ENCODE data around the gene HK2. TPM values are rescaled to one million over a fixed set of nuclear protein-coding genes. Genes with fewer than 3 reads are reported as not detected.
A peak's percentile ranks its signal among the peaks of the same experiment; 100 is the strongest.

HK2 gene
- total RNA-seq, 1 donor from 2014 or later: 19.0 TPM

GRCh38 chr2:74841641-74842040 is 7.7 kb downstream of the HK2 start:
- Histone ChIP-seq H3K9me3 (replicated peaks) (no peaks in the 10 kb centered on the region), H3K4me1 (peaks cover 51% of the 10 kb centered on the region), H3K27me3 (ENCODE audit: low read depth) (peaks cover 18% of the 10 kb centered on the region), H3K27ac (replicated peaks) (peak overlapping the region; percentile 79), H3K4me3 (no peak overlapping the region), H3K36me3 (no peaks in the 10 kb centered on the region)
- intact Hi-C loops (cut with micrococcal nuclease): no loop called here
- TF ChIP-seq, protein P1, sequence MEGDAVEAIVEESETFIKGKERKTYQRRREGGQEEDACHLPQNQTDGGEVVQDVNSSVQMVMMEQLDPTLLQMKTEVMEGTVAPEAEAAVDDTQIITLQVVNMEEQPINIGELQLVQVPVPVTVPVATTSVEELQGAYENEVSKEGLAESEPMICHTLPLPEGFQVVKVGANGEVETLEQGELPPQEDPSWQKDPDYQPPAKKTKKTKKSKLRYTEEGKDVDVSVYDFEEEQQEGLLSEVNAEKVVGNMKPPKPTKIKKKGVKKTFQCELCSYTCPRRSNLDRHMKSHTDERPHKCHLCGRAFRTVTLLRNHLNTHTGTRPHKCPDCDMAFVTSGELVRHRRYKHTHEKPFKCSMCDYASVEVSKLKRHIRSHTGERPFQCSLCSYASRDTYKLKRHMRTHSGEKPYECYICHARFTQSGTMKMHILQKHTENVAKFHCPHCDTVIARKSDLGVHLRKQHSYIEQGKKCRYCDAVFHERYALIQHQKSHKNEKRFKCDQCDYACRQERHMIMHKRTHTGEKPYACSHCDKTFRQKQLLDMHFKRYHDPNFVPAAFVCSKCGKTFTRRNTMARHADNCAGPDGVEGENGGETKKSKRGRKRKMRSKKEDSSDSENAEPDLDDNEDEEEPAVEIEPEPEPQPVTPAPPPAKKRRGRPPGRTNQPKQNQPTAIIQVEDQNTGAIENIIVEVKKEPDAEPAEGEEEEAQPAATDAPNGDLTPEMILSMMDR (IDR thresholded peaks at IDR 0.05; ENCODE audit: borderline replicate concordance): no peak
- peak; percentile 64 for DNase-seq

DNA sequence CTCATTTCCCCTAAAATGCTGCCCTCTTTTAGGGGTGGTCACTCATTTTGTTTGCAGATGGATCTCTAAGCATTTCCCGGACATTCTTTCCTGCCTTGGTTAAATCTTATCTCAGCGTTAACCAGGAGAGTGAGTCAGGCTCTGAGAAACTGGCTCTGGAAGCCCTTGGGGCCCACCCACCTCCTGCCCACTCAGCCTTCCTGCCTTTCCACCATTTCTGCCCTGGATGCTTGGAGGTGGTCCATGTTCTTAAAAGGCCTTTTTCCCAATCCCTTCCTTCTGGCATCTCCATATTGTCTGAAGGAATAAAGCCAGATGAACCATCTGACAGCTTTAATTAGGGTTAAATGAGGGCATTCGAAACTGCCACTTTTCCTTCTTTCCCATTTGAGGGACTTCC is 9.5 kb downstream of the HK2 start:
- Histone ChIP-seq H3K27me3 (ENCODE audit: low read depth) (peaks cover 3% of the 10 kb centered on the region), H3K27ac (replicated peaks) (peak overlapping the region; percentile 79), H3K4me1 (peaks cover 64% of the 10 kb centered on the region), H3K36me3 (no peaks in the 10 kb centered on the region), H3K4me3 (no peak overlapping the region), H3K9me3 (replicated peaks) (no peaks in the 10 kb centered on the region)
- intact Hi-C loops (cut with micrococcal nuclease): no loop called here
- TF ChIP-seq, protein P1 (IDR thresholded peaks at IDR 0.05; ENCODE audit: borderline replicate concordance): no peak
- no peak for DNase-seq

DNA sequence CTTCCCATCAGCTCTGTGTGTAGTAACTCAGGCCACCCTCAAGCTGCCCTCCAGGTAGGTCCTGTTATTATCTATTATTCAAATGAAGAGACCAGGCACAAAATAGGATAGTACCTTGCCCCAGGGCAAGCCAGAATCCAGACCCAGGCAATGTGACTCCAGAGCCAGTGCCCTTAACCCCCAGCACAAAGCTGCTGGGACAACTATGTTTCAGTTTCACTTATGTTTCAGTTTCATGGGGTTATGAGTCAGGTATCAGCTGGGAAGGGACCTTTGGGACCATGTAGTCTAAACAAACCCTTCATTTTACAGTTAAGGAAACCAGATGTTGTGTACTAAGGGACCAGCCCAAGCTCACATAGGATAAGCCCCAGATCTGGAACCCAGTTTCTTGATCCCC is 10.0 kb downstream of the HK2 start:
- H3K36me3 ChIP-seq: no peaks in the 10 kb centered on the region
- H3K4me3 ChIP-seq: no peak overlapping the region
- peaks cover 3% of the 10 kb centered on the region for H3K27me3 ChIP-seq (ENCODE audit: low read depth)
- intact Hi-C loops (cut with micrococcal nuclease): no loop called here
- peak overlapping the region; percentile 79 for H3K27ac ChIP-seq (replicated peaks)
- H3K9me3 ChIP-seq (replicated peaks): no peaks in the 10 kb centered on the region
- no peak for DNase-seq
- peaks cover 68% of the 10 kb centered on the region for H3K4me1 ChIP-seq
- TF ChIP-seq, protein P1 (IDR thresholded peaks at IDR 0.05; ENCODE audit: borderline replicate concordance): no peak

GRCh38 chr2:74844752-74845151 is 10.8 kb downstream of the HK2 start:
- Histone ChIP-seq H3K4me3 (no peak overlapping the region), H3K27ac (replicated peaks) (peak overlapping the region; percentile 86), H3K4me1 (peaks cover 77% of the 10 kb centered on the region), H3K36me3 (no peaks in the 10 kb centered on the region), H3K27me3 (ENCODE audit: low read depth) (no peaks in the 10 kb centered on the region), H3K9me3 (replicated peaks) (no peaks in the 10 kb centered on the region)
- TF ChIP-seq, protein P1 (IDR thresholded peaks at IDR 0.05; ENCODE audit: borderline replicate concordance): no peak
- no peak for DNase-seq
- intact Hi-C loops (cut with micrococcal nuclease): no loop called here

- Histone ChIP-seq H3K9me3 (replicated peaks) (no peaks in the 10 kb centered on the region), H3K4me1 (peaks cover 82% of the 10 kb centered on the region), H3K4me3 (peak overlapping the region; percentile 40), H3K36me3 (no peaks in the 10 kb centered on the region), H3K27me3 (ENCODE audit: low read depth) (no peaks in the 10 kb centered on the region), H3K27ac (replicated peaks) (peak overlapping the region; percentile 86)
- intact Hi-C loops (cut with micrococcal nuclease): no loop called here
- peak; percentile 69 for DNase-seq
- TF ChIP-seq, protein P1 (IDR thresholded peaks at IDR 0.05; ENCODE audit: borderline replicate concordance): no peak
Observed at GRCh38 chr2:74845217-74845751, 11.4 kb downstream of the HK2 start.
